ENCODE data around the gene CLASP1. TPM values are rescaled to one million over a fixed set of nuclear protein-coding genes. Genes with fewer than 3 reads are reported as not detected.
"Not testable (repeated sequence)": the region's sequence is repeated elsewhere in the genome, so short reads cannot be mapped to it uniquely, and the experiment has no call there.

The CLASP1 gene
- total RNA-seq, 4 donors from 2014 or later: 14.1 to 110 (median 55.9) TPM

DNA sequence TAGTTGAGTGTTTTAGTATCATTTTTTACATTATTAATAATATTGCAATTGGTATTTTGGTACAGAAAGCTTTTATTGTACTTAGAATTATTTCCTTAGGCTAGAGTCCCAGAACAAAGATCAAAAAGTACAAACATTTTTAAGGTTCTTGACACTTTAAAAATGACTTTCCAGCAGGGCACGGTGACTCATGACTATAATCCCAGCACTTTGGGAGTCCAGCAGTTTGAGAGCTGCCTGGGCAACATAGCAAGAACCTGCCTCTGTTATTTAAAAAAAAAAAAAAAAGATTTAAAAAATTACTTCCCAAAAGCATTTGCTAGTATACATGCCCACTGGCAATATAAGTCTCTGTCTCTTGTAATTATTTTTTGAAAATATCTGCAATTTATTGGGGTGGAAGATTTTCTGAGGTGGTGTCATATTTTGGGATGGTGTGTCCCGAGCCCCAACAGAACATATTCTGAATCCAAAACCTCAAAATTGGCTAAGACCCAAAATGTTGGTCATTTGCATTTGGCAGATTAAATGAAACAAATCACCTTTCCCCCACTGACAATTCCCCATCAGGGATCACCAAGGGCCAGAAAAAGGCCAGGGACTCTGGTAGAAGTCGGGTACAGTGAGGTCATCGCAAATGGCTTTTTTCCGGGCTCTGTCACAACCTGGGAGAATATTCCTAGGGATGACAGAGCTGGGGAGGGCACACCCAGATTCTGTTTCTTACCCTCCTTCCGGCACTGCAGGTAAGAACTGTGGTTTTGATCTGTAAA lies 45.3 kb upstream of the CLASP1 start:
- Histone ChIP-seq H3K36me3 (no peaks in the 10 kb centered on the region), H3K27me3 (no peaks in the 10 kb centered on the region), H3K9me3 (no peaks in the 10 kb centered on the region), H3K4me3 (no peak overlapping the region), H3K27ac (no peak overlapping the region), H3K4me1 (no peaks in the 10 kb centered on the region)
- intact Hi-C loops (cut with DNase I; ENCODE audit: low total_unique reads): no loop called here
- TF ChIP-seq POLR2A (IDR thresholded peaks at IDR 0.05): no peak
- DNase-seq: no peak

DNA sequence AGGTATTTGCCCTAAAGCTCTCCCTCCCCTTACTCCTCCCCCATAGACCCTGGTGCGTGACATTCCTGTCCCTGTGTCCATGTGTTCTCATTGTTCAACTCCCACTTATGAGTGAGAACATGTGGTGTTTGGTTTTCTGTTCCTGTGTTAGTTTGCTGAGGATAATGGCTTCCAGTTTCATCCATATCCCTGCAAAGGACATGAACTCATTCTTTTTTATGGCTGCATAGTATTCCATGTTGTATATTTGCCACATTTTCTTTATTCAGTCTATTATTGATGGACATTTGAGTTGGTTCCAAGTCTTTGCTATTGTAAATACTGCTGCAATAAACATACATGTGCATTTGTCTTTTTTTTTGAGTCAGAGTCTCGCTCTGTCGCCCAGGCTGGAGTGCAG lies 41.3 kb upstream of the CLASP1 start:
- H3K36me3 ChIP-seq; intact Hi-C loops (cut with DNase I; ENCODE audit: low total_unique reads); H3K27ac ChIP-seq; H3K4me3 ChIP-seq; DNase-seq; H3K9me3 ChIP-seq; H3K27me3 ChIP-seq; H3K4me1 ChIP-seq: not testable (repeated sequence)

DNA sequence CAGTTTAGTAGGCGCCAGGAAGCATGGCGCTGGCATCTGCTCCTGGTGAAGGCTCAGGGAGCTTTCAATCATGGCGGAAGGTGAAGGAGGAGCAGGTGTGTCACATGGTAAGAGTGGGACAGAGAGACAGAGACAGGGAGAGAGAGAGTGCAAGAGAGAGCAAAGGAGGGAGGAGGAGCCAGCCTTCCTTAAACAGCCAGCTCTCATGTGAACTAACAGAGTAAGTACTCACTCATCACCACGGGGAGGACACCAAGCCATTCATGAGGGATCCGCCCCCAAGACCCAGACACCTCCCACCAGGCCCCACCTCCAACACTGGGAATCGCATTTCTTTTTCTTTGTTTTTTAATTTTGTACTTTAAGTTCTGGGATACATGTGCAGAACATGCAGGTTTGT lies 40.8 kb upstream of the CLASP1 start:
- no peaks in the 10 kb centered on the region for H3K27me3 ChIP-seq
- TF ChIP-seq POLR2A (IDR thresholded peaks at IDR 0.05) (no peak), CTCF (IDR thresholded peaks at IDR 0.05) (no peak)
- intact Hi-C loops (cut with DNase I; ENCODE audit: low total_unique reads): no loop called here
- H3K4me3 ChIP-seq: no peak overlapping the region
- no peaks in the 10 kb centered on the region for H3K9me3 ChIP-seq
- H3K27ac ChIP-seq: no peak overlapping the region
- H3K36me3 ChIP-seq: no peaks in the 10 kb centered on the region
- no peaks in the 10 kb centered on the region for H3K4me1 ChIP-seq
- no peak for DNase-seq

DNA sequence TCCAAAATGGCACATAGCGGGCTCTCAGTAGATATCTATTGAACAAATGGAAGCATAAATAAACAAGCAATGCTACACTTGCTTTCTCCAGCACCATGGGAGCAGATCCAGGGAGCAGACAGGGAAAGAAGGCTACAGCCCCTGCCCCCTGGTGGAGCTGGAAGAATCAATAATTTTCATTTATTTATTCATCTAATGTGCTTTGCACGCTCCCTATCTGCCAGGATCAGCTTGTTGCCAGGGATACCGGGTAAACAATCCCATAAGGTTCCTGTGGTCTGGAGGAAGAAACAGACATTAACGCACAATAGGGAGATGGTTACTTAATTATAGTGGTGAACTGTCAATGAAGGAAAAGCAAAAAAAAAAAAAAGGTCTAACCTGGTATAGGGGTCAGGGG lies 40.1 kb upstream of the CLASP1 start:
- no peak overlapping the region for H3K27ac ChIP-seq
- TF ChIP-seq CTCF (IDR thresholded peaks at IDR 0.05) (peak in 1 of 4 experiments; percentile 14), POLR2A (IDR thresholded peaks at IDR 0.05) (no peak)
- H3K9me3 ChIP-seq: no peaks in the 10 kb centered on the region
- no peak for DNase-seq
- no peaks in the 10 kb centered on the region for H3K27me3 ChIP-seq
- no peak overlapping the region for H3K4me3 ChIP-seq
- H3K4me1 ChIP-seq: no peaks in the 10 kb centered on the region
- intact Hi-C loops (cut with DNase I; ENCODE audit: low total_unique reads): no loop called here
- H3K36me3 ChIP-seq: no peaks in the 10 kb centered on the region

- H3K27ac ChIP-seq: no peak overlapping the region
- H3K9me3 ChIP-seq: no peaks in the 10 kb centered on the region
- intact Hi-C loops (cut with DNase I; ENCODE audit: low total_unique reads): no loop called here
- H3K36me3 ChIP-seq: no peaks in the 10 kb centered on the region
- no peaks in the 10 kb centered on the region for H3K4me1 ChIP-seq
- no peaks in the 10 kb centered on the region for H3K27me3 ChIP-seq
- H3K4me3 ChIP-seq: no peak overlapping the region
- TF ChIP-seq CTCF (IDR thresholded peaks at IDR 0.05): no peak
- no peak for TF ChIP-seq POLR2A (IDR thresholded peaks at IDR 0.05)
- DNase-seq: no peak
These were observed 39.6 kb upstream of the CLASP1 start for GRCh38 chr2:121688820-121689219.

DNA sequence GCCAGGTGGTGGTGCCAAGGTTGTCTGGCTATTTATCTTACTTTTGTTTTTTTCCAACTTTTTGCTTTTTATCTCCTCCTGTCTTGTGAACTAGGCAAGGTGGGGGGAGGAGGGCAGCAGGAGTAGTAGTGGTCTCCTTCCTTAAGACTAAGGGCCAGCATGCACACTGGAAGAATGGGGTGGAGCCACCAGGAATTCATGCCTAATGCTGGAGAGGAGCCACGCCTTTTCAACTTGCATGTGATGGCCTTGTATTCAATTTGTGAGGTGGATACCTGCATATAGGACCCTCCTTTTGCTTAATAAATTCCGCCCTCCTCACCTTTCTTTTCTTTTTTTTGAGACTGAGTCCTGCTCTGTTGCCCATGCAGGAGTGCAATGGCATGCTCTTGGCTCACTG lies 37.6 kb upstream of the CLASP1 start:
- Histone ChIP-seq H3K9me3 (peaks cover 0 to 9% of the 10 kb centered on the region in 2 donors), H3K4me3 (no peak overlapping the region), H3K4me1 (no peaks in the 10 kb centered on the region), H3K27ac (no peak overlapping the region), H3K27me3 (no peaks in the 10 kb centered on the region), H3K36me3 (no peaks in the 10 kb centered on the region)
- intact Hi-C loops (cut with DNase I; ENCODE audit: low total_unique reads): no loop called here
- DNase-seq: no peak
- TF ChIP-seq CTCF (IDR thresholded peaks at IDR 0.05) (no peak), POLR2A (IDR thresholded peaks at IDR 0.05) (no peak)
